NCI-H345 (cell line): ENCODE data around the gene ESRRB.

Experiments
- DNase-seq: peaks from one replicate; lab custom pipeline; 2025; lab: John Stamatoyannopoulos, UW

Gene ESRRB

GRCh38 chr14:76541594-76542219 lies 165.8 kb downstream of the ESRRB start:
- DNase-seq: no peak

DNA sequence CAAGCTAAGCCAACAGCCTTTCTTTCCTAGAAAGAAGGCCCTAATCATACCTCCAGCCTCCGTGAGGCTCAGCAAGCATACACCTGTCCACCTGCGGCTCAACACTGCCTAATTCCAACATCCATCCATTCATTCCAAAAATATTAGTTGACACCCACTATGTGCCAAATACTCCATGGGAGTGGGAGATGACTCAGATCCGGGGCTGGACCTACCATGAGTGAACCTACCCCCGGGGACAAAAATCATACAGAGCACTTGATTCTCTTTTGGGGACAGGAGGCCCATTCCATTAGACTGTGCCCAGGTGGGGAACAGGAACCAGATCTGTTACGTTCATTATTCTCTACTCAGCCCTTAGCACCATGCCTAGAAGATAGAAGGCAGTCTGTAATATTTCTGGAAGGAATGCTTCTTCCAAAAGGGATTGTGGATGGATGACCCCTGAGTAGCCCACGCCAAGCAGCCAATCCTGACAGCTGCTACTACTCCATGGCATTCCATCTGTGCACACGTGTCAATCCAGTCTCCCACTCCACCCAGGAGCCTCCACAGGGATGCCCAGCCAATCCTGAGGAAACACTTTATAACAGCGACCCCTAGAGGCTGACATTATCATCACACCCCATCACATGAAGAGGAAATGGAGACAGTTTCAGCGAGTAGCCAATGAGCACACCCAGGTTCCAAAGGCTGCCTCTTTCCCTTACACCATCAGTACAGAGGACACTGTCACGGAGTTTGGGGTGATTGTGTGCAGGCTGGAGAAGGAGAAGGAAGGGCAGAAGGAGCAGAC lies 170.7 kb downstream of the ESRRB start:
- peak; percentile 18 for DNase-seq

DNA sequence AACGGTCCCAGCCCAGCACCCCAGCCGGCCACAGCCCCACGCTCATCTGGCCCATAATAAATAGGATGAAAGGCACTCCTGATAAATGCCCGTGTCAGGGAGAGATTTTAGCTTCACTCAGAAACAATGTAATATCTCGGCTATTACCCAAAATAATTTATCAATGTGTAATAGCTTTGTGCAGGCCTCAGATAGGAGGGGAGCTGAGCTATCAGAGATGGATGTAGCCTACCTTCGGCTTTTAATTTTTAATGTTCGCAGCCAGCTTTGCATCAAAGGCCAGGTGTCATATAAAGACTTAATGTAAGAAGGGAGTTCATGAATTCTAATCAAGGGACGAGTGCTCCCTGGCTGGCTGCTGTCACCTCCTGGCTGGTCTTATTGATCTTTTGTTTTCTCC lies 171.9 kb downstream of the ESRRB start:
- no peak for DNase-seq

DNA sequence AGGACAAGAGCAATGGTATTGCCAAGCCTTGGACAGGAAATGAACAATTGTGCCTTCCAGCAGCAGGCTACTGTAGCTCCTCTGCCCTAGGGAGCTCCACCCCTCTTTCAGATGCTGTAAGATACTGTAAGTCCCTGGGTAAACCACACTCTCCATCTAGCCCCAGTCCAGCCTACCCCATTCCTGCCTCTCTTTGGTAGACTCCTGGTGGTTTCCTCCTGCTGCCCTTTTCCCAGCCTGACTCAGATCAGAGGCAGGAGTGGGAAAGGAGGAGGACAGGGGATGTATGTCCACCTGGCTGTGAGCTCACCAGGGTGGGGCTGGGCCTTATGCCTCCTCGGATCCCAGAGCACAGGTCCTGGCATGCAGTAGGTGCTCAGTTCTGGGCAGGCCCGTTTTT lies 174.6 kb downstream of the ESRRB start:
- DNase-seq: no peak

DNA sequence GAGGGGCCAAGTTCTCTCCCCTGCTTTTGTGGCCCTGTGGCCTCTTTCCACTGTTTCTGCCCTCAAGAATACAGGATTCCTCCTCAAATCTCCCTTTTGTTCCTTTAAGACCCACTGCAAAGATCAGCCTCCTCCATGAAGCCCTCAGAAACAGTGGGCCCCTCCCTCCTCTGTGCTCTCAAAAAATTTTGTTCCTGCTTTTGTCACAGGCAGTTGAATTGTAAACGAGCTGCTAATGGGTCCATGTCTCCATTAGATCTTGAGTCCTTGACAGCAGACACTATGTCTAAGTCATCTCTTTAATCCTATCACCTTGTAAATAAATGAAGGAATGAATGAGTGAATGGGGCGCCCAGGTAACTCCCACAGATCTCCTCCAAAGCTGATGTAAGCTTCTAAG lies 175.2 kb downstream of the ESRRB start:
- no peak for DNase-seq
